HEK293 (cell line): ENCODE results near the gene ASPDH.

Experiments used
- CTCF ChIA-PET: fragments of 350-600 bp; formaldehyde crosslinking; extraction: SDS; loops from one replicate; lab custom pipeline; 2021; ENCODE audit warnings: antibody characterized with exemption; lab: Yijun Ruan, JAX
- POLR2A ChIA-PET: fragments of 300-600 bp; formaldehyde crosslinking; extraction: SDS; loops from one replicate; lab custom pipeline; 2020; ENCODE audit warnings: antibody characterized with exemption, inconsistent platforms; lab: Yijun Ruan, JAX
- H3K27ac ChIP-seq: fragments of 200-500 bp; sonication (Bioruptor generic); 2 replicates; pipeline ENCODE4 v1.5.1; 2014; ENCODE audit warnings: low read depth, low read length, control low read depth, inconsistent platforms; ENCODE audit errors: extremely low read depth
- H3K36me3 ChIP-seq, 2 experiments: fragments of 200-500 bp in 1 of 2; sonication (Bioruptor generic) in 1 of 2; 1 replicate in 1 of 2; 2 replicates in 1 of 2; pipeline ENCODE4 v1.5.1; 2014 to 2017; ENCODE audit warnings: inconsistent platforms in 2 of 2, low read length in 2 of 2; ENCODE audit not compliant: control insufficient read depth in 2 of 2, insufficient read depth in 1 of 2
- H3K4me1 ChIP-seq: fragments of 200-500 bp; sonication (Bioruptor generic); 2 replicates; pipeline ENCODE4 v1.5.1; 2014; ENCODE audit warnings: mild to moderate bottlenecking, low read length, inconsistent platforms; ENCODE audit not compliant: control insufficient read depth, insufficient read depth
- H3K4me3 ChIP-seq: 2 replicates; pipeline ENCODE4 v1.5.1; 2011; ENCODE audit warnings: low read depth, mild to moderate bottlenecking, control low read depth, low read length, moderate library complexity
- H3K9me3 ChIP-seq: fragments of 200-500 bp; sonication (Bioruptor generic); 2 replicates; pipeline ENCODE4 v1.5.1; 2014; ENCODE audit warnings: low read depth, low read length, inconsistent platforms; ENCODE audit not compliant: control insufficient read depth, insufficient read depth
- BCL11A ChIP-seq: fragments of 450-650 bp; formaldehyde crosslinking; IDR thresholded peaks from 2 replicates; pipeline ENCODE4 v1.5.1; 2016; ENCODE audit warnings: low read depth, missing biosample characterization, missing genetic modification characterization
- MYNN ChIP-seq: fragments of 450-650 bp; formaldehyde crosslinking; IDR thresholded peaks from 2 replicates; pipeline ENCODE4 v1.5.1; 2016; ENCODE audit warnings: missing biosample characterization, missing genetic modification characterization, borderline replicate concordance
- SETDB1 ChIP-seq: IDR thresholded peaks from one replicate; pipeline ENCODE4 v1.6.1; 2017; ENCODE audit warnings: mild to moderate bottlenecking, low read length, moderate library complexity, mixed read lengths; ENCODE audit not compliant: insufficient read length
- ZFHX2 ChIP-seq: fragments of 450-650 bp; formaldehyde crosslinking; conservative IDR thresholded peaks from 2 replicates; pipeline ENCODE4 v1.5.1; 2016; ENCODE audit warnings: missing biosample characterization, missing genetic modification characterization
- ZNF16 ChIP-seq: fragments of 450-650 bp; formaldehyde crosslinking; IDR thresholded peaks from 2 replicates; pipeline ENCODE4 v1.5.1; 2016; ENCODE audit warnings: low read depth, missing biosample characterization, missing genetic modification characterization
- ZNF37A ChIP-seq: fragments of 450-650 bp; IDR thresholded peaks from 2 replicates; pipeline ENCODE4 v1.5.1; 2018; ENCODE audit warnings: missing biosample characterization, missing genetic modification characterization
- ZNF48 ChIP-seq: fragments of 450-650 bp; formaldehyde crosslinking; IDR thresholded peaks from 2 replicates; pipeline ENCODE4 v1.5.1; 2016; ENCODE audit warnings: missing biosample characterization, missing genetic modification characterization
- ZNF596 ChIP-seq: fragments of 450-650 bp; IDR thresholded peaks from 2 replicates; pipeline ENCODE4 v1.5.0; 2018; ENCODE audit warnings: missing biosample characterization, mild to moderate bottlenecking, missing genetic modification characterization, moderate library complexity
- ZNF623 ChIP-seq: fragments of 450-650 bp; formaldehyde crosslinking; IDR thresholded peaks from 2 replicates; pipeline ENCODE4 v1.5.1; 2016; ENCODE audit warnings: missing biosample characterization, missing genetic modification characterization
- ZNF658 ChIP-seq: fragments of 450-650 bp; formaldehyde crosslinking; IDR thresholded peaks from 2 replicates; pipeline ENCODE4; 2016; ENCODE audit warnings: missing biosample characterization, missing genetic modification characterization
- TF ChIP-seq, protein P1 (sequence below): fragments of 450-650 bp; formaldehyde crosslinking; IDR thresholded peaks from 2 replicates; pipeline ENCODE4 v1.5.1; 2016; ENCODE audit warnings: missing biosample characterization, missing genetic modification characterization
- TF ChIP-seq, protein P2 (sequence below): fragments of 450-650 bp; formaldehyde crosslinking; IDR thresholded peaks from 2 replicates; pipeline ENCODE4 v1.5.1; 2017; ENCODE audit warnings: missing biosample characterization, missing genetic modification characterization

The ASPDH gene

DNA sequence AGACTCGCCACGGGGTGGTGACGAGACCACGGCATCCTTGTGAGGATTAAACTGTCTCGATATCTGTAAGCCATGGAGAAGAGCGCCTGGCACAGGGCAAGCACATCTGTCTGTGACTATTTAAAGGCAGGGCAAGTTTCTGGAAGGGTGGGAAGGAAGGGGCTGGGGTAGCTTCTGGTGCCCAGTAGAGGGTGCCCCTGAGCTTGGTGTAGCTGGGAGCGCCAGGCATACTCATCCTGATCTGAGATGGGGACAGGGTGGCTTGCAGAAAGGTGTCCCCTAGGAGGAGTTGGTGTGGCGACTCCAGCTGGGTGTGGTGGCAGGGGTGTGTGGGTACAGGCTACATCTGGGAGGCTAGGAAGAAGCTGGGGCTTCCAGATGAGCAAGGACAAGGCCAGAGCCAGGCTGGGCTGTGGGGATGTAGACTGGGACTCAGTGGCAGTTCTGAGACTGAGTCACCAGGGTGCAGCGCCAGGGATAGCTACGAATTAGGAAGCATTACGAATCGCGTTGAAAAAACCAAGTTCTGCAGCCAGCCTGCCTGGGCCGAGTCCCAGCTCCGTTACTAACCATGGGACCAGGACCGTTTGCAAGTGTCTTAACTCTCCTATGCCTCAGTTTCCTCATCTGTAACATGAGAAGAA, 23.1 kb upstream of the ASPDH start:
- TF ChIP-seq BCL11A (tag by site-specific recombination) = no peak
- TF ChIP-seq ZFHX2 (tag by site-specific recombination) = no peak
- TF ChIP-seq ZNF623 = no peak
- TF ChIP-seq, protein P1, sequence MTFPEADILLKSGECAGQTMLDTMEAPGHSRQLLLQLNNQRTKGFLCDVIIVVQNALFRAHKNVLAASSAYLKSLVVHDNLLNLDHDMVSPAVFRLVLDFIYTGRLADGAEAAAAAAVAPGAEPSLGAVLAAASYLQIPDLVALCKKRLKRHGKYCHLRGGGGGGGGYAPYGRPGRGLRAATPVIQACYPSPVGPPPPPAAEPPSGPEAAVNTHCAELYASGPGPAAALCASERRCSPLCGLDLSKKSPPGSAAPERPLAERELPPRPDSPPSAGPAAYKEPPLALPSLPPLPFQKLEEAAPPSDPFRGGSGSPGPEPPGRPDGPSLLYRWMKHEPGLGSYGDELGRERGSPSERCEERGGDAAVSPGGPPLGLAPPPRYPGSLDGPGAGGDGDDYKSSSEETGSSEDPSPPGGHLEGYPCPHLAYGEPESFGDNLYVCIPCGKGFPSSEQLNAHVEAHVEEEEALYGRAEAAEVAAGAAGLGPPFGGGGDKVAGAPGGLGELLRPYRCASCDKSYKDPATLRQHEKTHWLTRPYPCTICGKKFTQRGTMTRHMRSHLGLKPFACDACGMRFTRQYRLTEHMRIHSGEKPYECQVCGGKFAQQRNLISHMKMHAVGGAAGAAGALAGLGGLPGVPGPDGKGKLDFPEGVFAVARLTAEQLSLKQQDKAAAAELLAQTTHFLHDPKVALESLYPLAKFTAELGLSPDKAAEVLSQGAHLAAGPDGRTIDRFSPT (tag by site-specific recombination) = no peak
- TF ChIP-seq, protein P2, sequence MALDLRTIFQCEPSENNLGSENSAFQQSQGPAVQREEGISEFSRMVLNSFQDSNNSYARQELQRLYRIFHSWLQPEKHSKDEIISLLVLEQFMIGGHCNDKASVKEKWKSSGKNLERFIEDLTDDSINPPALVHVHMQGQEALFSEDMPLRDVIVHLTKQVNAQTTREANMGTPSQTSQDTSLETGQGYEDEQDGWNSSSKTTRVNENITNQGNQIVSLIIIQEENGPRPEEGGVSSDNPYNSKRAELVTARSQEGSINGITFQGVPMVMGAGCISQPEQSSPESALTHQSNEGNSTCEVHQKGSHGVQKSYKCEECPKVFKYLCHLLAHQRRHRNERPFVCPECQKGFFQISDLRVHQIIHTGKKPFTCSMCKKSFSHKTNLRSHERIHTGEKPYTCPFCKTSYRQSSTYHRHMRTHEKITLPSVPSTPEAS (tag by site-specific recombination) = no peak
- POLR2A ChIA-PET = no interaction called here
- Histone ChIP-seq H3K4me1 (no peaks in the 10 kb centered on the region), H3K9me3 (no peaks in the 10 kb centered on the region), H3K36me3 (no peaks in the 10 kb centered on the region; a peak in 1 of 3 replicates), H3K4me3 (no peak overlapping the region), H3K27ac (no peak overlapping the region)
- CTCF ChIA-PET = interaction anchor here (0.5 to 9.1 kb wide), 37 partner anchors 11 to 723 kb away, joined by 3 to 210 read pairs (median 6); partner anchors contain the start of genes JOSD2 and NR1H2

DNA sequence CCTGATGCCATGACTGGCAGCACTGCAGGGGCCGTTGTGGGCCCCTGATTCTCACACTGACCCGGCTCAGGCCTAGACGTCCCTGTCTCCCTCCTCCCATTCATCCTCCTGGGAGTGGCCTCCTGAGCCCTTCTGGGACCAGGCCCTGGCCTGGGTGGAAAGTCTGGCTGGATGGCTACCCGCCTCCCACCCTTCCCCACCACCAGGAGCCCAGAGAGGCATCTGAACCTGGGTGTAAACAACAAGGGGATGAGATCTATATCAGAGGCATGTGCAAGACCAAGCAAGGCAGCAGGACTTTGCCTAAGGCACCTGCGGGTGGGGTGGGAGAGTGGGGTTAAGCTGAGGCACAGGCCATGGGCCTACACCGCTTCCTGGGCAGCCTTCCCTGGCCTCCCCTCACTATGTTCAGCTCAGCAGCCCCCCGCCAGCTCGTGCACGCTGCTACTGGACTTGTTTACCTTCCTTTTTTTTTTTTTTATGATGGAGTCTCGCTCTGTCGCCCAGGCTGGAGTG, 22.0 kb upstream of the ASPDH start:
- ChIA-PET CTCF (interaction anchor here (0.6 to 9.1 kb wide), 12 partner anchors 11 to 386 kb away, joined by 3 to 210 read pairs (median 12); partner anchors contain the start of gene JOSD2), POLR2A (no interaction called here)
- Histone ChIP-seq H3K9me3 (no peaks in the 10 kb centered on the region), H3K27ac (no peak overlapping the region), H3K4me1 (no peaks in the 10 kb centered on the region), H3K36me3 (no peaks in the 10 kb centered on the region; a peak in 1 of 3 replicates), H3K4me3 (no peak overlapping the region)
- TF ChIP-seq, protein P2 (tag by site-specific recombination) = no peak
- TF ChIP-seq ZNF658 (tag by site-specific recombination) = no peak

DNA sequence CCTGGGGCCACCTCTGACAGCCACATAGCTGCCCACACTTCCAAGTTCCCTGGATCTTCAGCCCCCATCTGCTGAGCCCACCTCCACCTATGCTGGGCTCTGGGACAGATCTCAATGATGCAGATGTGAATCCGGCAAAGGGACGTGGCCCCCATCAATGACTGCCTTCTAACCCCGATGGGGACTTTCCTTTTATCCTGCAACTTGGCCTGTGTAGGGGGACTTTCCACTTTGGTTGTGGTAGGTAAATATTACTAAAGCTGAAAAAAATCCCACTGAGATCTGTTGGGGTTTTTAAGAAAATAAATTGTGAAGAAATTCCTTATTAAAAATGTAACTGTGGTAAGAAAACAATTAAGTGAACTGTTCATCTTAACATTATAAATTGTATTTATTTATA, 20.8 kb upstream of the ASPDH start:
- Histone ChIP-seq H3K4me3 (no peak overlapping the region), H3K9me3 (no peaks in the 10 kb centered on the region), H3K36me3 (no peaks in the 10 kb centered on the region; a peak in 1 of 3 replicates), H3K27ac (no peak overlapping the region), H3K4me1 (no peaks in the 10 kb centered on the region)
- POLR2A ChIA-PET = no interaction called here
- no peak for TF ChIP-seq ZNF48 (tag by site-specific recombination)
- no peak for TF ChIP-seq ZNF37A
- no peak for TF ChIP-seq ZNF16 (tag by site-specific recombination)
- CTCF ChIA-PET = interaction anchor here (0.6 to 9.1 kb wide), 8 partner anchors 9 to 135 kb away, joined by 3 to 210 read pairs (median 4); partner anchors contain the start of gene JOSD2

DNA sequence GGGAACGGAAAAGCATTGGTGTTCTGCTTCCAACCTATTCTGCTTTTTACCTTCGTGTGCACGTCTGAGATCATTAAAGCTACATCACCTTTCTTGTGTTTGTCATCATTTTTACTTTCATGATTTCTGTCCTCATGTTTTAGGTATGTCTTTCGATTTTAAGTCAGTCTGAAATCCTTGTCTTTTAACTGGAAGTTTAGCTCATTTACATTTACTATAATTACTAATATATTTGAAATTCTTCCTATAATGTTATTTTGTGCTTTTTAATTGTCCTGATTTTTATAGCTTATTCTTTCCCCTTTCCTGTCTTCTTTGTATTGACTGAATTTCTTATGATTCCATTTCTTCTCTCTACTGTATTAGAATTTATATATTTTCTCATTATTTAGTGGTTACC, 19.2 kb upstream of the ASPDH start:
- H3K27ac ChIP-seq = no peak overlapping the region
- H3K4me3 ChIP-seq = no peak overlapping the region
- H3K36me3 ChIP-seq = no peaks in the 10 kb centered on the region
- no peaks in the 10 kb centered on the region for H3K9me3 ChIP-seq
- POLR2A ChIA-PET = no interaction called here
- no peak for TF ChIP-seq ZNF596
- TF ChIP-seq SETDB1 = peak; percentile 78
- no peak for TF ChIP-seq MYNN (tag by site-specific recombination)
- no peaks in the 10 kb centered on the region for H3K4me1 ChIP-seq
- CTCF ChIA-PET = interaction anchor here (0.7 to 9.1 kb wide), 5 partner anchors 8 to 192 kb away, joined by 3 to 210 read pairs (median 6); no protein-coding TSS in a partner anchor
